K562 (cell line): ENCODE data around the gene SLC12A4. TPM values are rescaled to one million over a fixed set of nuclear protein-coding genes. Genes with fewer than 3 reads are reported as not detected.

Experiments
- FOXP1 ChIP-seq: sonication (generic); formaldehyde crosslinking; IDR thresholded peaks from 2 replicates; pipeline ENCODE4 v1.8.0; 2022; ENCODE audit warnings: mild to moderate bottlenecking, missing genetic modification reagents
- GABPA ChIP-seq: fragments of 200-800 bp; sonication (Bioruptor generic); conservative IDR thresholded peaks from 2 replicates; pipeline ENCODE4 v1.6.1; 2016; ENCODE audit warnings: low read depth, missing genetic modification characterization, missing compliant biosample characterization
- HNRNPLL ChIP-seq: fragments of 200-400 bp; formaldehyde crosslinking; IDR thresholded peaks from 2 replicates; pipeline ENCODE4 v1.6.1; 2017; ENCODE audit warnings: low read length, low read depth, mild to moderate bottlenecking; ENCODE audit not compliant: poor library complexity, severe bottlenecking
- IRF1 ChIP-seq: sonication (generic); formaldehyde crosslinking; IDR thresholded peaks from 2 replicates; pipeline ENCODE4 v1.8.0; 2022; ENCODE audit warnings: missing genetic modification reagents, mild to moderate bottlenecking, borderline replicate concordance
- KLF13 ChIP-seq: fragments of 450-650 bp; IDR thresholded peaks from 2 replicates; pipeline ENCODE4 v1.6.1; 2016; ENCODE audit warnings: missing genetic modification characterization, low read depth, mild to moderate bottlenecking, missing compliant biosample characterization, moderate library complexity, borderline replicate concordance
- MYC ChIP-seq, 2 experiments: fragments of 250-450 bp in 1 of 2; sonication (Bioruptor Pico) in 1 of 2; IDR thresholded peaks; 2 replicates each; pipeline versions ENCODE4 v1.5.1 to v1.6.1; 2012 to 2021; ENCODE audit warnings: low read depth in 2 of 2, borderline replicate concordance in 1 of 2, improper control_type of control experiment in 1 of 2, low read length in 1 of 2, mild to moderate bottlenecking in 1 of 2, moderate library complexity in 1 of 2
- TAF9B ChIP-seq: fragments of 450-650 bp; IDR thresholded peaks from 2 replicates; pipeline ENCODE4 v1.6.1; 2018; ENCODE audit warnings: mild to moderate bottlenecking; ENCODE audit not compliant: partially characterized antibody
- YY1 ChIP-seq, 3 experiments: IDR thresholded peaks; 2 replicates each; pipeline ENCODE4 v1.6.1; 2011; ENCODE audit warnings: low read length in 2 of 3, mild to moderate bottlenecking in 2 of 3, moderate library complexity in 2 of 3, borderline replicate concordance in 1 of 3, control low read depth in 1 of 3, low read depth in 1 of 3; ENCODE audit not compliant: insufficient read depth in 3 of 3, insufficient replicate concordance in 2 of 3, control insufficient read depth in 1 of 3, insufficient read length in 1 of 3; ENCODE audit errors: extremely low read depth in 1 of 3
- ZNF780A ChIP-seq: fragments of 250-450 bp; sonication (Bioruptor Pico); IDR thresholded peaks from 2 replicates; pipeline ENCODE4 v1.5.0; 2021; ENCODE audit warnings: mild to moderate bottlenecking
- polyA plus RNA-seq, 8 experiments: library from polyadenylated mRNA; depleted of rRNA in 4 of 8; stranded (reverse) in 5 of 8; unstranded in 3 of 8; fragments of >200 nt; fragmentation: Nextera tagmentation in 2 of 8; fragmentation: Illumina TruSeq in 1 of 8; extraction: Ambion mirVana in 2 of 8; extraction: Trizol in 1 of 8; gene quantifications; 2 replicates each; pipeline versions ENCODE4 v1.2.1 to v1.2.3, GENCODE V29; 2011 to 2014; ENCODE audit warnings: inconsistent platforms in 1 of 8, missing spikeins in 1 of 8
- total RNA-seq, 7 experiments: library from RNA; depleted of rRNA in 6 of 7; stranded (reverse); fragments of >200 nt in 6 of 7; fragmentation: Illumina TruSeq in 2 of 7; extraction: Trizol in 2 of 7; gene quantifications; 2 replicates each; pipeline versions ENCODE4 v1.2.1 to v1.2.3, GENCODE V29; 2011 to 2021; ENCODE audit warnings: low replicate concordance in 1 of 7
- TF ChIP-seq, protein P1 (sequence below): fragments of 450-650 bp; IDR thresholded peaks from 2 replicates; pipeline ENCODE4 v1.6.1; 2016; ENCODE audit warnings: low read depth, mild to moderate bottlenecking, moderate library complexity
- TF ChIP-seq, protein P2 (sequence below): fragments of 150-350 bp; IDR thresholded peaks from 2 replicates; pipeline ENCODE4 v1.6.1; 2014; ENCODE audit warnings: low read depth, mild to moderate bottlenecking, low read length, borderline replicate concordance
- TF ChIP-seq, protein P3 (sequence below): fragments of 450-650 bp; formaldehyde crosslinking; IDR thresholded peaks from 2 replicates; pipeline ENCODE4 v1.4.0; 2022; ENCODE audit warnings: missing genetic modification characterization
- TF ChIP-seq, protein P4 (sequence below): fragments of 250-450 bp; sonication (Bioruptor Pico); IDR thresholded peaks from 2 replicates; pipeline ENCODE4 v1.5.0; 2020; ENCODE audit warnings: mild to moderate bottlenecking
- TF ChIP-seq, protein P5 (sequence below): fragments of 250-450 bp; sonication (Bioruptor Pico); IDR thresholded peaks from 2 replicates; pipeline ENCODE4 v1.9.0; 2021; ENCODE audit warnings: mild to moderate bottlenecking

The SLC12A4 gene
- total and polyA plus RNA-seq, 9 of the 15 experiments (the other 6 are each of a cell fraction or from before 2014, with no cell fraction given) = 0.75 to 43.5 (median 15.0) TPM

GRCh38 chr16:67935402-67936123 is 32.9 kb downstream of the SLC12A4 start (continued):
- TF ChIP-seq IRF1 = no peak
- no peak for TF ChIP-seq TAF9B
- TF ChIP-seq, protein P1, sequence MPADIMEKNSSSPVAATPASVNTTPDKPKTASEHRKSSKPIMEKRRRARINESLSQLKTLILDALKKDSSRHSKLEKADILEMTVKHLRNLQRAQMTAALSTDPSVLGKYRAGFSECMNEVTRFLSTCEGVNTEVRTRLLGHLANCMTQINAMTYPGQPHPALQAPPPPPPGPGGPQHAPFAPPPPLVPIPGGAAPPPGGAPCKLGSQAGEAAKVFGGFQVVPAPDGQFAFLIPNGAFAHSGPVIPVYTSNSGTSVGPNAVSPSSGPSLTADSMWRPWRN = no peak
- TF ChIP-seq KLF13 = peak; percentile 50; the same call in 1 of the 2 replicates
- peak; percentile 40 for TF ChIP-seq HNRNPLL
- TF ChIP-seq, protein P2, sequence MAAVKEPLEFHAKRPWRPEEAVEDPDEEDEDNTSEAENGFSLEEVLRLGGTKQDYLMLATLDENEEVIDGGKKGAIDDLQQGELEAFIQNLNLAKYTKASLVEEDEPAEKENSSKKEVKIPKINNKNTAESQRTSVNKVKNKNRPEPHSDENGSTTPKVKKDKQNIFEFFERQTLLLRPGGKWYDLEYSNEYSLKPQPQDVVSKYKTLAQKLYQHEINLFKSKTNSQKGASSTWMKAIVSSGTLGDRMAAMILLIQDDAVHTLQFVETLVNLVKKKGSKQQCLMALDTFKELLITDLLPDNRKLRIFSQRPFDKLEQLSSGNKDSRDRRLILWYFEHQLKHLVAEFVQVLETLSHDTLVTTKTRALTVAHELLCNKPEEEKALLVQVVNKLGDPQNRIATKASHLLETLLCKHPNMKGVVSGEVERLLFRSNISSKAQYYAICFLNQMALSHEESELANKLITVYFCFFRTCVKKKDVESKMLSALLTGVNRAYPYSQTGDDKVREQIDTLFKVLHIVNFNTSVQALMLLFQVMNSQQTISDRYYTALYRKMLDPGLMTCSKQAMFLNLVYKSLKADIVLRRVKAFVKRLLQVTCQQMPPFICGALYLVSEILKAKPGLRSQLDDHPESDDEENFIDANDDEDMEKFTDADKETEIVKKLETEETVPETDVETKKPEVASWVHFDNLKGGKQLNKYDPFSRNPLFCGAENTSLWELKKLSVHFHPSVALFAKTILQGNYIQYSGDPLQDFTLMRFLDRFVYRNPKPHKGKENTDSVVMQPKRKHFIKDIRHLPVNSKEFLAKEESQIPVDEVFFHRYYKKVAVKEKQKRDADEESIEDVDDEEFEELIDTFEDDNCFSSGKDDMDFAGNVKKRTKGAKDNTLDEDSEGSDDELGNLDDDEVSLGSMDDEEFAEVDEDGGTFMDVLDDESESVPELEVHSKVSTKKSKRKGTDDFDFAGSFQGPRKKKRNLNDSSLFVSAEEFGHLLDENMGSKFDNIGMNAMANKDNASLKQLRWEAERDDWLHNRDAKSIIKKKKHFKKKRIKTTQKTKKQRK = no peak
- peak in 2 of 3 experiments; percentile 68 to 84 for TF ChIP-seq YY1 (IDR thresholded peaks at IDR 0.05; ENCODE audit: borderline replicate concordance in 1 of 3, control insufficient read depth in 1 of 3, extremely low read depth in 1 of 3, insufficient read depth in 3 of 3, insufficient read length in 1 of 3, insufficient replicate concordance in 2 of 3, low read depth in 1 of 3, low read length in 2 of 3)
- peak; percentile 84 for TF ChIP-seq MYC (IDR thresholded peaks at IDR 0.05; ENCODE audit: low read depth, low read length)
- TF ChIP-seq MYC (CRISPR knock-in tag; IDR thresholded peaks at IDR 0.05; ENCODE audit: borderline replicate concordance, low read depth) = peak; percentile 69; the same call in 1 of the 2 replicates
- peak; percentile 94 for TF ChIP-seq GABPA (tag)
- no peak for TF ChIP-seq ZNF780A
- TF ChIP-seq, protein P3, sequence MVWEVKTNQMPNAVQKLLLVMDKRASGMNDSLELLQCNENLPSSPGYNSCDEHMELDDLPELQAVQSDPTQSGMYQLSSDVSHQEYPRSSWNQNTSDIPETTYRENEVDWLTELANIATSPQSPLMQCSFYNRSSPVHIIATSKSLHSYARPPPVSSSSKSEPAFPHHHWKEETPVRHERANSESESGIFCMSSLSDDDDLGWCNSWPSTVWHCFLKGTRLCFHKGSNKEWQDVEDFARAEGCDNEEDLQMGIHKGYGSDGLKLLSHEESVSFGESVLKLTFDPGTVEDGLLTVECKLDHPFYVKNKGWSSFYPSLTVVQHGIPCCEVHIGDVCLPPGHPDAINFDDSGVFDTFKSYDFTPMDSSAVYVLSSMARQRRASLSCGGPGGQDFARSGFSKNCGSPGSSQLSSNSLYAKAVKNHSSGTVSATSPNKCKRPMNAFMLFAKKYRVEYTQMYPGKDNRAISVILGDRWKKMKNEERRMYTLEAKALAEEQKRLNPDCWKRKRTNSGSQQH (CRISPR knock-in tag) = peak; percentile 52; the same call in 1 of the 2 replicates
- TF ChIP-seq, protein P4, sequence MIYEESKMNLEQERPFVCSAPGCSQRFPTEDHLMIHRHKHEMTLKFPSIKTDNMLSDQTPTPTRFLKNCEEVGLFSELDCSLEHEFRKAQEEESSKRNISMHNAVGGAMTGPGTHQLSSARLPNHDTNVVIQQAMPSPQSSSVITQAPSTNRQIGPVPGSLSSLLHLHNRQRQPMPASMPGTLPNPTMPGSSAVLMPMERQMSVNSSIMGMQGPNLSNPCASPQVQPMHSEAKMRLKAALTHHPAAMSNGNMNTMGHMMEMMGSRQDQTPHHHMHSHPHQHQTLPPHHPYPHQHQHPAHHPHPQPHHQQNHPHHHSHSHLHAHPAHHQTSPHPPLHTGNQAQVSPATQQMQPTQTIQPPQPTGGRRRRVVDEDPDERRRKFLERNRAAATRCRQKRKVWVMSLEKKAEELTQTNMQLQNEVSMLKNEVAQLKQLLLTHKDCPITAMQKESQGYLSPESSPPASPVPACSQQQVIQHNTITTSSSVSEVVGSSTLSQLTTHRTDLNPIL (CRISPR knock-in tag) = no peak
- TF ChIP-seq, protein P5, sequence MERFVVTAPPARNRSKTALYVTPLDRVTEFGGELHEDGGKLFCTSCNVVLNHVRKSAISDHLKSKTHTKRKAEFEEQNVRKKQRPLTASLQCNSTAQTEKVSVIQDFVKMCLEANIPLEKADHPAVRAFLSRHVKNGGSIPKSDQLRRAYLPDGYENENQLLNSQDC (CRISPR knock-in tag) = 0 out of 2 replicates have a peak, but pooled peaks have one; percentile 17
- 0 out of 2 replicates have a peak, but pooled peaks have one; percentile 57 for TF ChIP-seq FOXP1
